Motor neuron (in vitro differentiated cells): ENCODE data around the gene ECSIT. TPM values are rescaled to one million over a fixed set of nuclear protein-coding genes. Genes with fewer than 3 reads are reported as not detected.

Source experiments
- ATAC-seq, 8 experiments: fragments of 200-7000 bp; cut with Tn5 transposase; replicated peaks in 6 of 8; 2 replicates each; pipeline ENCODE4 v1.8.0; 2021; ENCODE audit warnings: mild to moderate bottlenecking in 8 of 8, moderate library complexity in 8 of 8
- H3K27ac ChIP-seq, 2 donors: fragments of 250-450 bp; sonication (Bioruptor Pico); 2 replicates each; pipeline ENCODE4 v1.9.0; 2021; ENCODE audit warnings: antibody characterized with exemption in 2 of 2, mild to moderate bottlenecking in 2 of 2, moderate library complexity in 1 of 2
- H3K4me1 ChIP-seq, 2 donors: fragments of 250-450 bp; sonication (Bioruptor Pico); replicated peaks in 1 of 2; 2 replicates each; pipeline ENCODE4 v1.6.1; 2021; ENCODE audit warnings: antibody characterized with exemption in 2 of 2, mild to moderate bottlenecking in 2 of 2, moderate library complexity in 1 of 2
- H3K4me3 ChIP-seq, 5 donors: fragments of 250-450 bp; sonication (Bioruptor Pico); 2 replicates each; pipeline ENCODE4 v1.9.0; 2021; ENCODE audit warnings: antibody characterized with exemption in 5 of 5, mild to moderate bottlenecking in 5 of 5, moderate library complexity in 4 of 5
- WGBS, 10 experiments: fragments of 450-650 bp; shearing (Covaris generic); methylation state at CpG; one replicate each; pipeline ENCODE4 v1.0.0; 2022; 5-methylcytosine and 5-hydroxymethylcytosine counted together
- in situ Hi-C, 9 experiments: fragments of 400-800 bp; cut with MboI; loops; one replicate each; pipeline ENCODE4 v1.15.0; 2021; ENCODE audit warnings: low sequenced_read_pairs in 9 of 9, low pct_unique_long_range_greater_than_20kb in 2 of 9; ENCODE audit not compliant: unreplicated experiment in 9 of 9
- total RNA-seq, 8 experiments: library from RNA; unstranded; fragments of 300-600 nt; gene quantifications; 2 replicates each; pipeline versions ENCODE4 v1.2.3 to v1.2.4, GENCODE V29; 2022

ECSIT gene
- total RNA-seq, 8 experiments from 2014 or later: 20.9 to 56.9 (median 47.6) TPM

DNA sequence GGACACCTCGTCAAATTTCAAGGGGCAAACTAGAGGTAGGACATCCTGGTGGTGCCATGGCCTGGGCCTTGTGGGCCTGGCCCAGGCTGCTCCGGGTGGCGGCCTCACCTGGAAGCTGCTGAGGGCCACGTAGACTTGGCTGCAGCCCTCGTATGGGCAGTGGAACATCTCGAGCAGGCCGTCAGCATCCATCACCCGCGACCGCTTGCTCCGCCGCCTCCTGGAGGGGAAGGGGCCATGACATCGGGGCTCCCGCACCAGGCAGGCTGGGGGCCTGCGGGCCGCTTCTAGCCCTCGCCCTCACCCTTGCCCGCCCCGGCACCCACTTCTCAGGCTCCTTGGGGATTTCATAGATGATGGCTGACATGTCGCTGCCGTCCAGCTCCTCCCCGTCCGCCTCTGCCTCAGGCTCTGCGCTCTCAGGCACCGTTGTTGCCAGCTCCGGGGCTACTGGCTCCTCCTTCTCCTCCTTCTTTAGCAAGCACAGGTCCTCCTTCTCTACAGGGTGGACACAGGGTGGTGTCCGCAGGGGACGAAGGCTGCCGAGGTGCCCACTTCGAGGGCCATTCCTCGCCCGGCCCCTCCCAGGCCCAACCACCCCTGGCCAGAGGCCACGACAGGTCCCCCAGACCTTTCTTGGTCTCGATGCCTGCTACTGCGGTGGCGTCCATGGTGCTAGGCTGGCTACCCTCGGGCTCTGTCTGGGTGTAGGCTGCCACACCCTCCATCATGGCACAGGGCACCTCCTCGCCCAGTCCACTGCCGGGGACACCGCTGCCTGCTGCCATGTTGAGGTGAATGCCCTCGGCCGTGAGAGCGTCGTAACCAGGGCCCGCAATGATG is 42.1 kb downstream of the ECSIT start:
- Histone ChIP-seq H3K4me1 (peaks cover 0 to 2% of the 10 kb centered on the region in 2 donors), H3K4me3 (no peak overlapping the region), H3K27ac (no peak overlapping the region)
- ATAC-seq: no peak
- in situ Hi-C loops: loop anchor here in 3 of 9 experiments (25.0 kb wide), 1 partner anchor 200 kb away; the partner anchor contains the start of gene TSPAN16 (in 3 of the 3)
- 0 to 100% (median 94%) methylated on average over 1 to 5 of the region's 45 CpGs; no CpG with 5 or more reads in 3 of the 10 experiments for WGBS, 10 experiments

DNA sequence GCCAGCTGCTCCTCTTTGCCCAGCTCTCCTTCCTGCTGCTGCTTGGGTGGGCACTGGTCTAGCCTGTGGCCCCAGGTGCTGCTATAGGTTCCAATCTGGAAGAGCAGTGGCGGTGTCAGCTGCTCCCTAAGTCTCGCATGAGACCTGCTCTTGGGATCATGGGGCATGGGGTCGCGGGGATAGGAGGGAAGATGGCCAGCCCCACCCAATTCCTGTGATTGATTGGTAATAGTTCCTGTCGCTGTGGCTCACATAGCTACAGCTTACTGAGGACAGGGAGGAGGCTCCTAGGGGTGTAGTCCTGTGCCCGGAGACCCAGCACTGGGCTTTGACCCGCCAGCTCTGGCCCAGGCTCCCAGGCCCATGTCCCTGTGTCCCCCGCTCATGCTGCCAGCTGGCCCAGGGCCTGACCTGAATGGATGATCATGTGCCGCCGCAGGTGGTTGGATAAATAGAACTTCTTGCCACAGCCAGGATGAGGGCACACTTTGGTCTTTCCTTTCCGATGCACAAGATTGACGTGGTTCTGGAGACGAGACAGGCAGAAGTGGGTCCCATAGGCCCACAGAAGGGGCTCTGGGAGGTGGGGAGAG is 43.6 kb downstream of the ECSIT start:
- no peak overlapping the region for H3K27ac ChIP-seq
- 80 to 100% (median 87%) methylated on average over 2 to 4 of the region's 13 CpGs; no CpG with 5 or more reads in 7 of the 10 experiments for WGBS, 10 experiments
- H3K4me1 ChIP-seq: peaks cover 0 to 2% of the 10 kb centered on the region in 2 donors
- in situ Hi-C loops: loop anchor here in 3 of 9 experiments (25.0 kb wide), 1 partner anchor 198 kb away; the partner anchor contains the start of gene TSPAN16 (in 3 of the 3)
- no peak overlapping the region for H3K4me3 ChIP-seq
- ATAC-seq: no peak

- H3K4me1 ChIP-seq: peaks cover 0 to 9% of the 10 kb centered on the region in 2 donors
- WGBS, 10 experiments: 80 to 100% (median 97%) methylated on average over 1 to 16 of the region's 57 CpGs; no CpG with 5 or more reads in 7 of the 10 experiments
- no peak overlapping the region for H3K27ac ChIP-seq
- in situ Hi-C loops: loop anchor here in 3 of 9 experiments (25.0 kb wide), 1 partner anchor 196 kb away; the partner anchor contains the start of gene TSPAN16 (in 3 of the 3)
- no peak overlapping the region for H3K4me3 ChIP-seq
- no peak for ATAC-seq
Observed at GRCh38 chr19:11483366-11484111, 45.4 kb downstream of the ECSIT start.

- 0 to 40% (median 0%) methylated on average over 2 to 3 of the region's 58 CpGs; no CpG with 5 or more reads in 7 of the 10 experiments for WGBS, 10 experiments
- in situ Hi-C loops: loop anchor here in 3 of 9 experiments (25.0 kb wide), 1 partner anchor 195 kb away; the partner anchor contains the start of gene TSPAN16 (in 3 of the 3)
- H3K4me1 ChIP-seq: peaks cover 0 to 10% of the 10 kb centered on the region in 2 donors
- peak overlapping the region; percentile 76 to 79 for H3K27ac ChIP-seq
- ATAC-seq: peak; percentile 34 to 81 (median 49)
- H3K4me3 ChIP-seq: peak overlapping the region; percentile 35 to 98 (median 75)
Observed at GRCh38 chr19:11482384-11483050, 46.4 kb downstream of the ECSIT start.

DNA sequence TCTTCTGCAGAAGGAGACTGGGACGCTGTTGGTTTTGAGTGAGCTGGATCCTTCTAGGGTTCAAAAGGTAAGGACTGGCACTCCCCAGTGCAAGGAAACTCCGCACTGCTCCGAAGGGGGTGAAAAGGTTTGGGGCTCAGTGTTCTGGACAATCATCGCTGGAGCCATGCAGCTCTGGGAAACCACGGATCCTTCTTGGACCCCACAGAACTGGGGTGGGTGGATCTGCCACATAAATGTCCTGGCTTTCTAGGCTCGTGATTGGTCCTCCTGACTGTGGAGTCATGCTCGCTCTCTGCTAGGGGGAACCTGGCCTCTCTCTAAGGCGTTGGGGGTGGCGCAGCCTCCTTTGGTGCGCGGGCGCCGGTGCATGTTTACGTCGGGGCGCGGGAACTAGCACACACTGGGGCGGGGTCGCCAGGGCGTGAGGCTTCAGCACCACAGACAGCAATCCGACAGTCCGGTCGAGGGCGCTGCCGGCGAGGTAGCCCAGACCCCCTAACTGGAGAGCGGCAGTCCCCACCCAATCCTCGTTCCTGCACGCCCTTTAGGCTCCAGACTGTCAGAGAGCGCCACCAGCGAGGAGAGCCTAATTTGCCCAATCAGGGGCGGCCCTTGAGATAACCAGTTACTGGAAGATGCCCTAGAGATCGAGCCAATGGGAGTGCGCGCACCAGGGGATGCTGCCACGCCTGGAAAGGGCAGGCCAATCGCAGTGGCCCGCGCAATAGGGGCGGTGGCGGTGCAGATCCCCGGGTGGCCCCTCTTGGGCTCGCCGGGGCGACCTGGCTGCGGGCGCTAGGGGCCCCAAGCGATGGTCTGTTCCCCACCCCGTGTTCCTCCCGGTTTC is 47.2 kb downstream of the ECSIT start:
- 0 to 65% (median 27%) methylated on average over 1 to 9 of the region's 50 CpGs; no CpG with 5 or more reads in 3 of the 10 experiments for WGBS, 10 experiments
- H3K4me1 ChIP-seq: peaks cover 0 to 10% of the 10 kb centered on the region in 2 donors
- in situ Hi-C loops: loop anchor here in 3 of 9 experiments (25.0 kb wide), 1 partner anchor 194 kb away; the partner anchor contains the start of gene TSPAN16 (in 3 of the 3)
- ATAC-seq: peak; percentile 71 to 90 (median 78)
- peak overlapping the region; percentile 76 to 79 for H3K27ac ChIP-seq
- peak overlapping the region; percentile 35 to 98 (median 75) for H3K4me3 ChIP-seq

GRCh38 chr19:11480715-11481533 is 48.0 kb downstream of the ECSIT start, which contains the start of gene ELAVL3:
Gene ELAVL3 (minus strand): TSS chr19:11481046. CDS start chr19:11480608, 438 bp downstream.
- in situ Hi-C loops: loop anchor here in 3 of 9 experiments (25.0 kb wide), 1 partner anchor 194 kb away; the partner anchor contains the start of gene TSPAN16 (in 3 of the 3)
- ATAC-seq: peak in 5 of 8 experiments; percentile 7 to 16 (median 14)
- peaks cover 0 to 10% of the 10 kb centered on the region in 2 donors for H3K4me1 ChIP-seq
- WGBS, 10 experiments: 11 to 50% (median 20%) methylated on average over 1 to 3 of the region's 77 CpGs; no CpG with 5 or more reads in 7 of the 10 experiments
- H3K4me3 ChIP-seq: peak within 1 kb of the TSS; percentile 75 to 98 (median 84)
- peak within 1 kb of the TSS; percentile 86 to 93 for H3K27ac ChIP-seq

GRCh38 chr19:11479898-11480714 is 48.8 kb downstream of the ECSIT start:
- Histone ChIP-seq H3K27ac (peak overlapping the region; percentile 86 to 93), H3K4me3 (peak overlapping the region; percentile 75 to 98 (median 84)), H3K4me1 (peaks cover 0 to 10% of the 10 kb centered on the region in 2 donors)
- peak in 5 of 8 experiments; percentile 0 to 2 (median 1) for ATAC-seq
- in situ Hi-C loops: loop anchor here in 3 of 9 experiments (25.0 kb wide), 1 partner anchor 193 kb away; the partner anchor contains the start of gene TSPAN16 (in 3 of the 3)
- WGBS, 10 experiments: 0% methylated on average over 2 to 3 of the region's 86 CpGs; no CpG with 5 or more reads in 8 of the 10 experiments

GRCh38 chr19:11479090-11479897 is 49.6 kb downstream of the ECSIT start:
- Histone ChIP-seq H3K4me1 (peaks cover 0 to 10% of the 10 kb centered on the region in 2 donors), H3K4me3 (peak overlapping the region; percentile 75 to 98 (median 84)), H3K27ac (peak overlapping the region; percentile 86 to 93)
- peak in 5 of 8 experiments; percentile 30 to 44 (median 43) for ATAC-seq
- in situ Hi-C loops: loop anchor here in 3 of 9 experiments (25.0 kb wide), 1 partner anchor 192 kb away; the partner anchor contains the start of gene TSPAN16 (in 3 of the 3)
- WGBS, 10 experiments: 30 to 80% methylated on average over 1 to 8 of the region's 62 CpGs; no CpG with 5 or more reads in 8 of the 10 experiments
